H1 (cell line): Measurements from ENCODE around the gene WDR53. TPM values are rescaled to one million over a fixed set of nuclear protein-coding genes. Genes with fewer than 3 reads are reported as not detected.

Experiments
- CHD7 ChIP-seq: fragments of 300-600 bp; sonication (generic); IDR thresholded peaks from 2 replicates; pipeline ENCODE4 v1.7.1; 2012; ENCODE audit warnings: low read length, moderate library complexity, mild to moderate bottlenecking, inconsistent platforms; ENCODE audit not compliant: insufficient replicate concordance
- RBBP5 ChIP-seq: IDR thresholded peaks from 2 replicates; pipeline ENCODE4 v1.7.1; 2012; ENCODE audit warnings: low read depth, mild to moderate bottlenecking, inconsistent platforms, low read length, moderate library complexity, borderline replicate concordance
- RFX5 ChIP-seq: IDR thresholded peaks from 2 replicates; pipeline ENCODE4 v1.6.1; 2011; ENCODE audit warnings: low read depth, low read length, improper control_type of control experiment, borderline replicate concordance
- TCF12 ChIP-seq: IDR thresholded peaks from 2 replicates; pipeline ENCODE4 v1.6.1; 2011; ENCODE audit warnings: low read depth, mild to moderate bottlenecking, low read length
- polyA plus RNA-seq, 7 experiments: library from polyadenylated mRNA; depleted of rRNA in 3 of 7; stranded (reverse) in 5 of 7; unstranded in 2 of 7; fragments of >200 nt in 5 of 7; fragments of 200-250 nt in 2 of 7; gene quantifications; 1 replicate in 5 of 7; 2 replicates in 1 of 7; 4 replicates in 1 of 7; pipeline versions ENCODE4 v1.2.1 to v1.2.3, GENCODE V29; 2011 to 2013; ENCODE audit warnings: missing spikeins in 2 of 7, mixed read lengths in 2 of 7
- total RNA-seq: library from RNA; stranded (reverse); fragmentation: NEBNext Ultra II Directional; extraction: Animal tissue kit (Norgen Biotek cat#: 25700); gene quantifications from 2 replicates; pipeline ENCODE4 v1.2.1, GENCODE V29; 2021

WDR53 gene
- total and polyA plus RNA-seq, 2 of the 8 experiments (the other 6 are each of a cell fraction or from before 2014, with no cell fraction given) = 7.4 to 18.8 TPM

- TF ChIP-seq CHD7 (no peak), RFX5 (no peak), RBBP5 (no peak), TCF12 (no peak)
Observed at GRCh38 chr3:196552253-196552652, 16.1 kb downstream of the WDR53 start (continued).
